Measurements from ENCODE around the gene EID3. TPM values are rescaled to one million over a fixed set of nuclear protein-coding genes. Genes with fewer than 3 reads are reported as not detected.
A peak's percentile ranks its signal among the peaks of the same experiment; 100 is the strongest.

Gene EID3
- total and polyA plus RNA-seq, 2 donors (not counting 1 experiment from before 2014, with no cell fraction given) = 6.4 to 9.4 TPM

DNA sequence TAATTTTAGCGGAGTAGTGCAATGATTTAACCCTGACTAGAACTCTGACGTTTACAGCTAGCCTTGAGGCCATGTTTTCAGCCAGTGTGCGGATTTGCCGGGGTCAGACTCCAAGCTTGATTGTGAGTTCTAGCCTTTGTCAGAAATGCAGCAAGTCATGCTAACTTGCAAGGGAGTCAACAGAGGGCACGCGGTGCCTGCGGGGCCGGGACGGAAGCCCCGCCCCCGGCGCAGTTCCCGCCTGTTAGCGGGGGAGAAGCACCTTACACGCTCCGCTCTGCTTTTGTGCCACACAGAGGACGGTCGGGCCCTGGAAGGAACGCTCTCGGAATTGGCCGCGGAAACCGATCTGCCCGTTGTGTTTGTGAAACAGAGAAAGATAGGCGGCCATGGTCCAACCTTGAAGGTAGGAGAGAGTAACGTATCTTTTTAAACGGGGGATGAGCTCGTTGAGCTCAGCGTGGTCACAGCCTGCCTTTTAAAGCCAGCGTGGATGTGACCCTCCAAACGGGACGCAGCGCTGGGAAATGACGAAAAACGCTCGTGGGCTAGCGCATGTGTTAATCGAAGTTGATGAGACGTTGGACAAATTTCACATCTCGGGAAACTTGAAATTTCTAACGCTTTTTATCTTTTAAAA lies 14.8 kb upstream of the EID3 start:
- peak; percentile 90 for DNase-seq
- H3K4me3 ChIP-seq (ENCODE audit: control extremely low read depth in 1 of 5, extremely low read depth in 1 of 5, insufficient read depth in 1 of 5, low read depth in 2 of 5, low read length in 4 of 5) = peak overlapping the region; percentile 64 to 93 (median 82)
- H2AFZ ChIP-seq (ENCODE audit: insufficient read depth, low read depth, low read length, poor library complexity, severe bottlenecking) = peak overlapping the region; percentile 90
- intact Hi-C loops (cut with micrococcal nuclease) = loop anchor here (1.0 to 5.0 kb wide), 5 partner anchors 15 to 669 kb away; partner anchors contain the start of genes CHST11, EID3, HCFC2 and NFYB
- H3K4me3 Mint-ChIP-seq = peak overlapping the region; percentile 100
- ChIA-PET POLR2A (interaction anchor here (0.8 to 3.2 kb wide), 3 partner anchors 11 to 14 kb away, joined by 3 to 22 read pairs (median 10); partner anchors contain the start of gene EID3), CTCF (interaction anchor here (0.6 to 3.6 kb wide), 7 partner anchors 11 to 763 kb away, joined by 3 to 24 read pairs (median 5); partner anchors contain the start of genes EID3 and TXNRD1)
- H3K79me2 ChIP-seq (ENCODE audit: control insufficient read depth, insufficient read depth, low read length) = peaks cover 39% of the 10 kb centered on the region
- H3K27ac Mint-ChIP-seq = peak overlapping the region; percentile 90
- H3K4me1 ChIP-seq (ENCODE audit: control insufficient read depth in 2 of 2, insufficient read depth in 2 of 2, low read length in 2 of 2) = peaks cover 25 to 29% of the 10 kb centered on the region in 2 donors
- H3K27me3 ChIP-seq (replicated peaks in 1 of 4; ENCODE audit: control extremely low read depth in 1 of 4, control insufficient read depth in 3 of 4, insufficient read depth in 4 of 4, low read length in 3 of 4) = no peaks in the 10 kb centered on the region
- peak overlapping the region; percentile 84 for H3K4me2 ChIP-seq (replicated peaks; ENCODE audit: low read depth, low read length, poor library complexity, severe bottlenecking)
- peak overlapping the region; percentile 80 for H3K9ac ChIP-seq (ENCODE audit: low read length)
- H3K9me3 Mint-ChIP-seq (ENCODE audit: insufficient read depth) = no peaks in the 10 kb centered on the region
- 0% methylated on average over 38 of the region's 41 CpGs for WGBS (ENCODE audit: insufficient coverage)
- peak; percentile 66 for ATAC-seq (ENCODE audit: low read depth)
- H3K9me3 ChIP-seq (ENCODE audit: control extremely low read depth in 1 of 3, control insufficient read depth in 2 of 3, insufficient read depth in 1 of 3, low read length in 2 of 3) = no peaks in the 10 kb centered on the region
- no peak for TF ChIP-seq EZH2 (IDR thresholded peaks at IDR 0.05; ENCODE audit: borderline replicate concordance, insufficient read depth, low read depth, low read length, poor library complexity, severe bottlenecking)
- TF ChIP-seq, protein P1, sequence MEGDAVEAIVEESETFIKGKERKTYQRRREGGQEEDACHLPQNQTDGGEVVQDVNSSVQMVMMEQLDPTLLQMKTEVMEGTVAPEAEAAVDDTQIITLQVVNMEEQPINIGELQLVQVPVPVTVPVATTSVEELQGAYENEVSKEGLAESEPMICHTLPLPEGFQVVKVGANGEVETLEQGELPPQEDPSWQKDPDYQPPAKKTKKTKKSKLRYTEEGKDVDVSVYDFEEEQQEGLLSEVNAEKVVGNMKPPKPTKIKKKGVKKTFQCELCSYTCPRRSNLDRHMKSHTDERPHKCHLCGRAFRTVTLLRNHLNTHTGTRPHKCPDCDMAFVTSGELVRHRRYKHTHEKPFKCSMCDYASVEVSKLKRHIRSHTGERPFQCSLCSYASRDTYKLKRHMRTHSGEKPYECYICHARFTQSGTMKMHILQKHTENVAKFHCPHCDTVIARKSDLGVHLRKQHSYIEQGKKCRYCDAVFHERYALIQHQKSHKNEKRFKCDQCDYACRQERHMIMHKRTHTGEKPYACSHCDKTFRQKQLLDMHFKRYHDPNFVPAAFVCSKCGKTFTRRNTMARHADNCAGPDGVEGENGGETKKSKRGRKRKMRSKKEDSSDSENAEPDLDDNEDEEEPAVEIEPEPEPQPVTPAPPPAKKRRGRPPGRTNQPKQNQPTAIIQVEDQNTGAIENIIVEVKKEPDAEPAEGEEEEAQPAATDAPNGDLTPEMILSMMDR (IDR thresholded peaks at IDR 0.05) = no peak
- H3K36me3 ChIP-seq (replicated peaks in 1 of 2; ENCODE audit: control extremely low read depth in 1 of 2, control insufficient read depth in 1 of 2, extremely low read depth in 1 of 2, insufficient read depth in 2 of 2, low read length in 1 of 2) = peaks cover 0 to 8% of the 10 kb centered on the region in 2 experiments
- H4K20me1 ChIP-seq (ENCODE audit: control insufficient read depth, insufficient read depth, low read length, poor library complexity, severe bottlenecking) = no peaks in the 10 kb centered on the region
- H3K27ac ChIP-seq (ENCODE audit: low read length in 2 of 2) = peak overlapping the region; percentile 61 to 79
- no peaks in the 10 kb centered on the region for H3K27me3 Mint-ChIP-seq
- peaks cover 39% of the 10 kb centered on the region for H3K4me1 Mint-ChIP-seq

DNA sequence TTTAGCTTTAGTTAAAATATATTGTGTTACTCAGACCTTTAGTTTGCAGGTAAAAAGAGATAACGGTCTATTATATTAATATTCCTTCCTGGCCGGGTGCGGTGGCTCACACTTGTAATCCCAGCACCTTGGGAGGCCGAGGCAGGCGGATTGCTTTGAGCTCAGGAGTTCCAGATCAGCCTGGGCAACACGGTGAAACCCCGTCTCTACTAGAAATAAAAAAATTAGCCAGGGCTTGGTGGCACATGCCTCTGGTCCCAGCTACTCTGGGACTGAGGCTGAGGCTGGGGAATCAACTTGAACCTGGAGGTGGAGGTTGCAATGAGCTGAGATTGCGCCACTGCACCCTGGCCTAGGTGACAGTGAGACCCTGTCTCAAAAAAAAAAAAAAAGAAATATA lies 13.2 kb upstream of the EID3 start:
- peaks cover 53% of the 10 kb centered on the region for H3K79me2 ChIP-seq (ENCODE audit: control insufficient read depth, insufficient read depth, low read length)
- H4K20me1 ChIP-seq (ENCODE audit: control insufficient read depth, insufficient read depth, low read length, poor library complexity, severe bottlenecking) = no peaks in the 10 kb centered on the region
- Mint-ChIP-seq H3K27ac (no peak overlapping the region), H3K4me1 (peaks cover 39% of the 10 kb centered on the region), H3K4me3 (no peak overlapping the region), H3K27me3 (no peaks in the 10 kb centered on the region), H3K9me3 (ENCODE audit: insufficient read depth) (no peaks in the 10 kb centered on the region)
- DNase-seq = no peak
- no peaks in the 10 kb centered on the region for H3K27me3 ChIP-seq (replicated peaks in 1 of 4; ENCODE audit: control extremely low read depth in 1 of 4, control insufficient read depth in 3 of 4, insufficient read depth in 4 of 4, low read length in 3 of 4)
- H3K36me3 ChIP-seq (replicated peaks in 1 of 2; ENCODE audit: control extremely low read depth in 1 of 2, control insufficient read depth in 1 of 2, extremely low read depth in 1 of 2, insufficient read depth in 2 of 2, low read length in 1 of 2) = peaks cover 2 to 9% of the 10 kb centered on the region in 2 experiments
- ChIA-PET POLR2A (no interaction called here), CTCF (no interaction called here)
- H2AFZ ChIP-seq (ENCODE audit: insufficient read depth, low read depth, low read length, poor library complexity, severe bottlenecking) = no peak overlapping the region
- ATAC-seq (ENCODE audit: low read depth) = no peak
- no peak overlapping the region for H3K9ac ChIP-seq (ENCODE audit: low read length)
- WGBS (ENCODE audit: insufficient coverage) = 85% methylated on average over 5 of the region's 8 CpGs
- no peaks in the 10 kb centered on the region for H3K9me3 ChIP-seq (ENCODE audit: control extremely low read depth in 1 of 3, control insufficient read depth in 2 of 3, insufficient read depth in 1 of 3, low read length in 2 of 3)
- no peak overlapping the region for H3K4me2 ChIP-seq (replicated peaks; ENCODE audit: low read depth, low read length, poor library complexity, severe bottlenecking)
- H3K4me3 ChIP-seq (ENCODE audit: control extremely low read depth in 1 of 5, extremely low read depth in 1 of 5, insufficient read depth in 1 of 5, low read depth in 2 of 5, low read length in 4 of 5) = no peak overlapping the region
- peaks cover 25 to 29% of the 10 kb centered on the region in 2 donors for H3K4me1 ChIP-seq (ENCODE audit: control insufficient read depth in 2 of 2, insufficient read depth in 2 of 2, low read length in 2 of 2)
- intact Hi-C loops (cut with micrococcal nuclease) = no loop called here
- no peak for TF ChIP-seq EZH2 (IDR thresholded peaks at IDR 0.05; ENCODE audit: borderline replicate concordance, insufficient read depth, low read depth, low read length, poor library complexity, severe bottlenecking)
- TF ChIP-seq, protein P1 (IDR thresholded peaks at IDR 0.05) = no peak
- no peak overlapping the region for H3K27ac ChIP-seq (ENCODE audit: low read length in 2 of 2)

Measured in B cell (primary cell).